Glomerular visceral epithelial cell (primary cell): ENCODE results near the gene ABCC1.
"Not testable (repeated sequence)": the region's sequence is repeated elsewhere in the genome, so short reads cannot be mapped to it uniquely, and the experiment has no call there.

Experiments used
- DNase-seq: peaks from one replicate; pipeline ENCODE4 v3.0.0-alpha.2; 2016; ENCODE audit errors: extremely low spot score

ABCC1 gene

GRCh38 chr16:16185095-16185494 lies 235.7 kb downstream of the ABCC1 start:
- no peak for DNase-seq

- no peak for DNase-seq
These were observed 237.4 kb downstream of the ABCC1 start for GRCh38 chr16:16186820-16187219.

DNA sequence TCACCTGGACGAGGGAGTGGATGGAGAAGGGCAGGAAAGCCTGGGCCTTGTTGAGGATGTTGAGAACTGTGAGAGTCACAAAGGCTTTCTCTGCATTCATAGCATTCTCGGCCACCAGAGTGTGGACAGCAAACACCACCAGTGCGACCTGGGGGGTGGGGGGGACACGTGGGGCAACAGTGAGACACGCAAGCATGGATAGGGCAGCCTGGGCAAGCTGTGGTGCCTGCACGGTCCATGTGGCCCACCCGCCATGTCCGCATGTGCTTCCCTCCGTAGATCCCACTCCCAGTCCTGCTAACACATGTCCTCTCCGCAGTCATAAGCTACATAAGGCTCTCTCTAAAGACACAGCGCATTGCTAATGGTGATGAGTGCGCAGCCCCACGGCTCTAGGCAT lies 239.4 kb downstream of the ABCC1 start:
- DNase-seq, result no peak

DNA sequence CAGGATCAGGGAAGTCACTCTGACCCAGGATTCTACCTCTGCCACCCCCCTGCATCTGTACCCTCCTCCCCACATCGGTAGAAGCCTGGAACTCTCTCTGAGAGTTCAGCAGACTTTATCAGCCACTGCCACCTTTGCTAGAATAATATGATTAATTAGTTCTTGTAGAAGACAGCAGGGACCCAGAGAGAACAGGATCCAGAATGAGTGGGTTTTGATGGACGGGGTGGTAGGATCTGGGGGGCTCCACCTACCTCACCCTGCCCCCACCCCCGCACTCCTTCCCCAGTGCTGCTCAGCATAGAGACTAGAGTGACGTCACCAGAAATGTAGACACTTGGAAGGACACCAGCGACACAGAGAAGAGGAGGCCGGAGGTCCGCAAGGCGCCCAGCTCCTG lies 240.4 kb downstream of the ABCC1 start:
- no peak for DNase-seq

DNA sequence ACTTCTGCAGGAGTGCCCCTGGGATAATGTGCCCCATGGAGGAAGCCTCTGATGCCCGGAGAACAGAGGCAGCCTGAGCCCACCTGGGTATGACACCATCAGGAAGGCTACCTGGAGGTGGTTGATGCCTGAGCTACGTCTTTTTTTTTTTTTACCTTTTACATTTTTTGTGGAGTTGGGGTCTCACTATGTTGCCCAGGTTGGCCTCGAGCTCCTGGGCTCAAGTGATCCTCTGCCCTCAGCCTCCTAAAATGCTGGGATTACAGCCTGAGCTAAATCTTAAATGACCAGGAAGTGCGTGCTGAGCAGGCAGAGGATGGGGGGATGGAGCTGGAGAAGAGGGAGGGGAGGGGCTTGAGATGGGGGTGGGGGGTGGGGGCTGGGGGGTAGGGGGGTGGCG lies 241.1 kb downstream of the ABCC1 start:
- no peak for DNase-seq

DNA sequence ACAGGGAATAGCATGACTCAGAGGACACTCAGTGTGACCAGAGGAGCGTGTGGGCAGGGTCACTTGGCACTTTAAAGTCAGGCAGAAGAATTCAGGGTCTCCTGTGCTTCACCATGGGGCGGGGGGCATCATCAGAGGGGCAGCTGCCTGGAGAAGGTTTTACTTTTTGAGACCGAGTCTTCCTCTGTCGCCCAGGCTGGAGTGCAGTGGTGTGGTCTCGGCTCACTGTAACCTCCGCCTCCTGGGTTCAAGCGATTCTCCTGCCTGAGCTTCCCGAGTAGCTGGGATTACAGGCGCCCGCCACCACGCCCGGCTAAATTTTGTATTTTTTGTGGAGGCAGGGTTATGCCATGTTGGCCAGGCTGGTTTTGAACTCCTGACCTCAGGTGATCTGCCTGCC lies 241.6 kb downstream of the ABCC1 start:
- not testable (repeated sequence) for DNase-seq

DNA sequence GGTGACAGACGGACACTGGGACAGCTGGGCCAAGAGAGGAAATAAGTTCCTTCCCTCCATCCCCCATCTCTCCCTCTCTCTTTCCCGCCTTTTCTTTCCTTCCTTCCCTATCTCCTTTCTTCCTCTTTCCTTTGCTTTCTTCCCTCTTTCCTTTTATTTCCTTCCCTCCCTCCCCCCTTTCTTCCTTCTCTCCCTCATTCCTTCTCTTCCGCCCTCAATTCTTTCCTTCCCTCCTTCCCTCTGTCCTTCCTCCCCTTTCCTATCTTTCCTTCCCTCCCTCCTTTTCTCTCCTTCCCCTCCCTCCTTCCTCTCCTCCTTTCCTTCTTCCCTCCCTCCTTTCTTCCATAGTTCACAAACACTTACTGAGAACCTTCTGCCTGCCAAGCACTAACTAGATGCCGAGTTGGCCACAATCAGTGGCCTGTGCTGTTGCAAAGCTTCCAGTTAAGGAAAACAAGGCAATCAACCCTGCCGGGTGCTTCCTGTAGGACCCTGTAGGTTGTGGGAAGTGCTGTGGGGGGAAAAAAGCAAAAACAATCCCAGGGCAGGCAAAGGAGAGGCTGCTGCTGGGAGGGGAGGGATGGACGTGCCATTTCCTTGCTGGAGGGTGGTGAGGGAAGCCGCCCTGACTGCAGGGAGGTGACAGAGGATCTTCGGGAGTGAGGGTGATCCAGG lies 242.2 kb downstream of the ABCC1 start:
- no peak for DNase-seq
